SK-N-MC (cell line): ENCODE data around the gene SIVA1.

ENCODE experiments used
- EZH2 ChIP-seq: fragments of 200-600 bp; sonication (generic); IDR thresholded peaks from one replicate; pipeline ENCODE4 v1.6.1; 2017; ENCODE audit warnings: antibody characterized with exemption
- POLR2AphosphoS5 ChIP-seq: IDR thresholded peaks from 2 replicates; pipeline ENCODE4 v1.6.1; 2012; ENCODE audit warnings: mild to moderate bottlenecking, low read depth, low read length, borderline replicate concordance

DNA sequence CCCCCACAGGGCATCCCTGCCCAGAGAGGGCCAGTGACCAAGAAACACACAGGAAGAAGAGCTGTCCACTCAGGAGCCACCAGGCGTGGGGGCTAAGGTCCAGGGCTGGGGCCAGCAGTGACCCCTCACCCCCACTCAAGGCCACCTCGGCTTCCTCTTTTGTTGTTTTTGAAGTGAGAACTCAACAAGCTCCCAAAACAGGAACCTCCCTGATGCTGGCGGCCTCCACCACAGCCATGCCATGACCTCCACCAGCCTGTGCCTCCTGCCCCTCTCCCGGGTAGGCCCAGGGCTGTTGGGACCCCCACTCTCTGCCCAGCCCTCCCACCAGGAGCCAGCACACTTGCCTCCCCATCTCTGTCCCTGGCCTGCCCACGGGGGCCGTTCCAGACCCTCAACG lies 34.8 kb downstream of the SIVA1 start:
- TF ChIP-seq EZH2 (no peak), POLR2AphosphoS5 (no peak)
